Measurements from ENCODE around the gene CCDC91. TPM values are rescaled to one million over a fixed set of nuclear protein-coding genes. Genes with fewer than 3 reads are reported as not detected.
"Not testable (repeated sequence)": the region's sequence is repeated elsewhere in the genome, so short reads cannot be mapped to it uniquely, and the experiment has no call there.

Gene CCDC91
- total RNA-seq, 1 donor from 2014 or later: 48.5 TPM

- DNase-seq (ENCODE audit: low spot score); intact Hi-C loops (cut with DNase I): not testable (repeated sequence)
These were observed 77.8 kb downstream of the CCDC91 start for GRCh38 chr12:28267920-28268607.

- intact Hi-C loops (cut with DNase I): no loop called here
- DNase-seq (ENCODE audit: low spot score): no peak
These were observed 78.5 kb downstream of the CCDC91 start for GRCh38 chr12:28268608-28269229.

- intact Hi-C loops (cut with DNase I): no loop called here
- DNase-seq (ENCODE audit: low spot score): no peak
These were observed 79.6 kb downstream of the CCDC91 start for GRCh38 chr12:28269851-28270250.

GRCh38 chr12:28278499-28278898 lies 88.2 kb downstream of the CCDC91 start:
- intact Hi-C loops (cut with DNase I): no loop called here
- DNase-seq (ENCODE audit: low spot score): no peak

- no peak for DNase-seq (ENCODE audit: low spot score)
- intact Hi-C loops (cut with DNase I): no loop called here
These were observed 88.7 kb downstream of the CCDC91 start for GRCh38 chr12:28278960-28279359.

- intact Hi-C loops (cut with DNase I): no loop called here
- no peak for DNase-seq (ENCODE audit: low spot score)
These were observed 96.1 kb downstream of the CCDC91 start for GRCh38 chr12:28286352-28286751.

- intact Hi-C loops (cut with DNase I): no loop called here
- no peak for DNase-seq (ENCODE audit: low spot score)
These were observed 100.0 kb downstream of the CCDC91 start for GRCh38 chr12:28290262-28290661.

GRCh38 chr12:28292699-28293098 lies 102.4 kb downstream of the CCDC91 start:
- no peak for DNase-seq (ENCODE audit: low spot score)
- intact Hi-C loops (cut with DNase I): no loop called here

- no peak for DNase-seq (ENCODE audit: low spot score)
- intact Hi-C loops (cut with DNase I): no loop called here
These were observed 104.0 kb downstream of the CCDC91 start for GRCh38 chr12:28294300-28294699.

- DNase-seq (ENCODE audit: low spot score): no peak
- intact Hi-C loops (cut with DNase I): no loop called here
These were observed 106.0 kb downstream of the CCDC91 start for GRCh38 chr12:28296287-28296686.

- no peak for DNase-seq (ENCODE audit: low spot score)
- intact Hi-C loops (cut with DNase I): no loop called here
These were observed 112.9 kb downstream of the CCDC91 start for GRCh38 chr12:28303192-28303591.

GRCh38 chr12:28306535-28306934 lies 116.3 kb downstream of the CCDC91 start:
- no peak for DNase-seq (ENCODE audit: low spot score)
- intact Hi-C loops (cut with DNase I): no loop called here

- no peak for DNase-seq (ENCODE audit: low spot score)
- intact Hi-C loops (cut with DNase I): no loop called here
These were observed 118.6 kb downstream of the CCDC91 start for GRCh38 chr12:28308891-28309290.

- no peak for DNase-seq (ENCODE audit: low spot score)
- intact Hi-C loops (cut with DNase I): loop anchor here (10.0 kb wide), 1 partner anchor 461 kb away; no protein-coding TSS in a partner anchor
These were observed 123.4 kb downstream of the CCDC91 start for GRCh38 chr12:28313631-28314030.

GRCh38 chr12:28316049-28316448 lies 125.8 kb downstream of the CCDC91 start:
- intact Hi-C loops (cut with DNase I): loop anchor here (10.0 kb wide), 1 partner anchor 459 kb away; no protein-coding TSS in a partner anchor

GRCh38 chr12:28318273-28318672 lies 128.0 kb downstream of the CCDC91 start:
- no peak for DNase-seq (ENCODE audit: low spot score)
- intact Hi-C loops (cut with DNase I): loop anchor here (10.0 kb wide), 1 partner anchor 457 kb away; no protein-coding TSS in a partner anchor

More at GRCh38 chr12:28316049-28316448, 125.8 kb downstream of the CCDC91 start:
- no peak for DNase-seq (ENCODE audit: low spot score)

GRCh38 chr12:28320353-28320752 lies 130.1 kb downstream of the CCDC91 start:
- no peak for DNase-seq (ENCODE audit: low spot score)
- intact Hi-C loops (cut with DNase I): no loop called here

- DNase-seq (ENCODE audit: low spot score): no peak
- intact Hi-C loops (cut with DNase I): no loop called here
These were observed 137.5 kb downstream of the CCDC91 start for GRCh38 chr12:28327722-28328121.

GRCh38 chr12:28328967-28329366 lies 138.7 kb downstream of the CCDC91 start:
- no peak for DNase-seq (ENCODE audit: low spot score)
- intact Hi-C loops (cut with DNase I): no loop called here

GRCh38 chr12:28329727-28330126 lies 139.5 kb downstream of the CCDC91 start:
- intact Hi-C loops (cut with DNase I); DNase-seq (ENCODE audit: low spot score): not testable (repeated sequence)

- intact Hi-C loops (cut with DNase I); DNase-seq (ENCODE audit: low spot score): not testable (repeated sequence)
These were observed 140.0 kb downstream of the CCDC91 start for GRCh38 chr12:28330232-28330631.
